ENCODE results near the gene HOXA3. TPM values are rescaled to one million over a fixed set of nuclear protein-coding genes. Genes with fewer than 3 reads are reported as not detected.

The HOXA3 gene
- total RNA-seq, 1 experiment from 2014 or later: 8.6 TPM

- peak; percentile 48 for DNase-seq (ENCODE audit: low read depth)
These were observed 60.2 kb downstream of the HOXA3 start for GRCh38 chr7:27091941-27092818.

- no peak for DNase-seq (ENCODE audit: low read depth)
These were observed 61.3 kb downstream of the HOXA3 start for GRCh38 chr7:27091105-27091504.

DNA sequence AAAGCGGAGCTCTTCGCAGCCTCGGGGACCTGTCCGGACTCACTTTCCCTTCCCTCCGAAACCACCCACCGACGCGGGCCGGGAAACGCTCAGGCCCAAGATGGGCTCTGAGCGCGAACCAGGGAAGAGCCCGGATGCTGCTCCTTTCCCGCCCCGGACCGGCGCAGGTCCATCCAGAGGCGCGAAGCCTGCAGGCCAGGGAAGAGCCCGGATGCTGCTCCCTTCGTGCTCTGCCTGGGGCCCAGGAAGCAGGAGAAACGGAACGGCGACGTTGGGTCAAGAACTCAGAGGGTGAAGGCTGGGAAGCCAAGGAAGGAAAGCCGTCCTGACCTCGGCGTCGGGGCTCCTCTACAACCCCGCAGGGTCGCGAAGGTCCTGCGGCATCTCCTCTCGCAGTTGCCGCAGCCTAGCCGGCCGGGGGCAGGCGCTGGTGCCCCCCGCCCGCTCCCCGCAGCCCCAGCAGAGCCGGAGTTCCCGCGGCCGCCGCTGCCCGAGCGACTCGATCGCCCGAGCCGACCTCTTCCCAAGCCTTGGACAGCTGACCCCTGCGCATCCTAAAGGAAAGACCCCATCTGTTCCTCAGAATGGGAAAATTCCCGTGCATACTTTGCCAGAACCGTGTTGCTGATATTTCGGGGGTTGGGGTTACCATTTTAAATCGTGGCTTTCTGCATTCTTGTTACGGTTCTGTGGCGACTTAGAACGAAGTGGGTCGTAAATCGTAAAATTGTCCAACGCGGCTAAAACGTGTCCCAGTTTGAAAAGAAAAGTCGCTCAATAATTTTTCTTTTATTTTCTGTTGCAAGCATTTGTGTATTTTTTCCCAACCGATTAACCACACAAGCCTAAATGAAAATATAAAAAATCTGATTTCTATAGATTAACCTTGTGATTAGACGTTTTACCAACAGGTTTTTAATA, 64.1 kb downstream of the HOXA3 start:
- no peak for DNase-seq (ENCODE audit: low read depth)

GRCh38 chr7:27083646-27084045, 68.7 kb downstream of the HOXA3 start:
- no peak for DNase-seq (ENCODE audit: low read depth)

- DNase-seq (ENCODE audit: low read depth): peak; percentile 17
These were observed 70.2 kb downstream of the HOXA3 start for GRCh38 chr7:27082171-27082570.

DNA sequence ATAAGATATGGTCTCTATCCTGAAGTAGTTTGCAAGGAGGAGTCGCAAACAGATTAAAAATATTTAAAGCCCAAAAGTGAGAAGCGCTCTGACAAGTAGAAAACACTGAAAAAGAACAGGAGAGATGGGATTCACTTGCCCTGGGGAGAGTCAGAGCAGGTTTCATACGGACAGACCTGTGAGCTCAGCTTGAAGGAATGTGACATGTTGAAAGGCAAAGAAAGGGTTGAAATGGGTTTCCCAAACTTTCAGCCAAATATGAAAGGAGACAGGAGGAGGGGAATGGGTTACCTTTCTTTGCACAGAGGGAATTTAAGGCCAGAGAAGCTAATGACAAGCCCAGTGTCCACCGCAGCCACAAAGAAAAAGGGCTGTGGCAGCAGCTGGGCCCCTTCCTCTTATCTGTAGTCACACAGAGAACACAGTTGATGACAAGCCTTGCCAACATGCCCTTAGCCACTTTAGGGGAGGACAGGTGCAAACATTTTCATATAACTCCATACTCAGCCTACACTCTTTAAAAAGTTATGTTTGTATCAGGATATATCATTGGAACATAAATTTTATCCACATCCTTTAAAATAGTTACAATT, 71.4 kb downstream of the HOXA3 start:
- DNase-seq (ENCODE audit: low read depth): peak; percentile 68

GRCh38 chr7:27079234-27079975, 73.0 kb downstream of the HOXA3 start:
- DNase-seq (ENCODE audit: low read depth): peak; percentile 59

GRCh38 chr7:27078616-27079233, 73.7 kb downstream of the HOXA3 start:
- peak; percentile 46 for DNase-seq (ENCODE audit: low read depth)

GRCh38 chr7:27073076-27073475, 79.3 kb downstream of the HOXA3 start:
- DNase-seq (ENCODE audit: low read depth): peak; percentile 54

DNA sequence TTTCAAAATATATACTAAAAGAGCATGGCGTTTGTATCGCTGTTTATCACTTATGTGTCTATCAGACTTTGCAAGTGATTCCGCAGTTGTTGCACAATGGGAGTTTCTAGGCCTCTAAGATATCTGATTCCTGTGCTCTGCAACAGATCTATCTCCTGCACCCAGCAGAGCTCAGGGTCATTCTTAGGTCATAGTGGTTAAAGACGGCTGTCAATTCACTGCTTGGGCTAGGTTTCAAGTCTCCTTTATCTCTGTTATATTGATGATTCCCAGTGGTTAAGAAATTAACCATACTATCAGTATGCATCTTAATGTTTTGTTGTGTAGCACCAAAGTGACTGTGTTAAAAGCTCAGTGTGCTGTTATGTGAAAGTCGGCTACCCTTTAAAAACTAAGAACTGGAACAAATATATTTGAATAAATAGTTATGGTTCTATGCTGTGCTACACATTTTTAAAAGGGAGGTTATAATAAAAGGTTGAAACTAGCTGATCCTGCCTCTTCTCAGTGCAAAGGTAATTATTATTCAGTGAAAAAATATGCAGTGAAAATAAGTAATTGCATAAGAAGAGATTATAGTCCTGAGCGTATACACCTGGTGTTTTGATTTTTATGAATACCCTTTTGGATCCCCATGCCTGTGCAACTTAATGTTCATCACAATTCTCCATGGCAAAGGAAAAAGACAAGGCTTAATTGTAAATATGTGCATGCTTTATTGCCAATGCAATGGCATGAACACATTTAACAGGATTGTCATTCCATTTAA, 80.6 kb downstream of the HOXA3 start:
- DNase-seq (ENCODE audit: low read depth): peak; percentile 55

DNA sequence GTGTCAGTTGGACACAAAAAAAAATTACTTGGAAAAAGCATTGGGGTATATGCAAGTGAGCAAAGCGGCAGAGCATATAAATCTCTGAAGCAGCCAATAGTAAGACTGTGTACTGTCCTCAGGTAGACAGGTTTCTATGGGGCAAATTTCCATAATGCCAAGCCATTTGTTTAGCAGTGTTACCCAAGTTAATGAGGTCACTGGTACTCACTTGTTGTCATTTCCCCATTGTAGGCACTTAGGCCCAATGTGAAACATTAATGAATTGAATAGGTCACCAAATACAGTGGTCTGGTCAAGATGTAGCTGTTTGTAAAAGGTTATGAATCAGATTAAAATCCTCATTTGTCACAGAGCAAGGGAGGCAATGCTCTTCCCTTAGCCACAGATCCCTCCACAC, 84.1 kb downstream of the HOXA3 start:
- DNase-seq (ENCODE audit: low read depth): no peak

- DNase-seq (ENCODE audit: low read depth): peak; percentile 94
These were observed 86.2 kb downstream of the HOXA3 start for GRCh38 chr7:27066148-27066547.

GRCh38 chr7:27065709-27066108, 86.7 kb downstream of the HOXA3 start:
- no peak for DNase-seq (ENCODE audit: low read depth)

DNA sequence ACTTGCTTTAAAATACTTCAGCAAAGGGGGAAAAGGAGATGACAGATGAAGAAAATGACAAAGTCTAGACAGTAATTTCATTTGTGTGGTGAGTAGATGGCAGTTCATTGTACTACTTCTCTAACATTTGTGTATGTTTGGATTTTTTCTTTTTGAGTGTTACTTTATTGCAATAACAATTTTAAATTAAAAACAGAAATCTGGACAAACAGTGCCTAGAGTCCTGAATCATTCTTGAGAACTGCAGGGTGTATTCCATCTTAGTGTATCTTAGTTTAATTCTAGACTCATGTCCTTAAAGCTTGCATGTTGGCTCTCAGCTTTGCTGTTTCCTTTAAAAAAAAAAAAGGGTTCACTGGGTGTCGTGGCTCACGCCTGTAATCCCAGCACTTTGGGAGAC, 87.7 kb downstream of the HOXA3 start:
- DNase-seq (ENCODE audit: low read depth): no peak

GRCh38 chr7:27064159-27064558, 88.2 kb downstream of the HOXA3 start:
- DNase-seq (ENCODE audit: low read depth): peak; percentile 54

DNA sequence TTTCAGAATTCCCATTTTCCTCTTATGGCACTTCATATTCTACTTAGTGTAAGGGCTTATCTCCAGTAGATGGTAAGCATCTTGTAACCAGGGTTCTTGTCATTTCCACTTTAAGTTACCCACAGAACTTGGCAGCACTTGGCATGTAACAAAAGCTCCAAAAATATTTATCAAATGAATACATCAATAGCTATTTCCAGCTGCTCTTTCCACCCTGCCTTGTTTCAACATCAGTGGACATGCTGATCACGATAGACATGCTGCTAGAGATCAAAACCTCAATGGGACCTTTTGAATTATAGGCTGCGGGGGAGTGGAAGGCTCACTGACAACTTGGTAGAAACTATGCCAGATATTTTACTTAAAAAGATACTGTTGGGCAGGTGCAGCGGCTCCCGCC, 89.4 kb downstream of the HOXA3 start:
- DNase-seq (ENCODE audit: low read depth): no peak

Data from M059J (cell line).